ENCODE results near the gene PCID2. TPM values are rescaled to one million over a fixed set of nuclear protein-coding genes. Genes with fewer than 3 reads are reported as not detected.
"Not testable (repeated sequence)": the region's sequence is repeated elsewhere in the genome, so short reads cannot be mapped to it uniquely, and the experiment has no call there.

The PCID2 gene
- polyA plus RNA-seq (81.3 and 102 TPM in 2 replicates), polyA minus RNA-seq (51.1 and 54.3 TPM in 2 replicates)

- Histone ChIP-seq H3K9me2 (ENCODE audit: insufficient read depth, low read length) (no peaks in the 10 kb centered on the region), H3K79me2 (replicated peaks; ENCODE audit: insufficient read depth, low read length) (peaks cover 75% of the 10 kb centered on the region), H3K36me3 (ENCODE audit: insufficient read depth, low read length) (no peaks in the 10 kb centered on the region), H3K27ac (ENCODE audit: low read length) (peak within 1 kb of the TSS; percentile 98), H3K9ac (ENCODE audit: low read length) (peak within 1 kb of the TSS; percentile 98), H3K4me3 (ENCODE audit: low read length) (peak within 1 kb of the TSS; percentile 98), H3K9me3 (ENCODE audit: low read length) (no peaks in the 10 kb centered on the region), H3K4me2 (ENCODE audit: low read length) (peak within 1 kb of the TSS; percentile 92), H3F3A (ENCODE audit: insufficient read depth, low read length, poor library complexity, severe bottlenecking) (no peaks in the 10 kb centered on the region), H3K27me3 (ENCODE audit: insufficient read depth, low read depth, low read length) (no peaks in the 10 kb centered on the region), H4K20me1 (ENCODE audit: insufficient read depth) (no peaks in the 10 kb centered on the region), H2AFZ (ENCODE audit: low read depth, low read length) (peak within 1 kb of the TSS; percentile 82)
- TF ChIP-seq POLR2AphosphoS5 (IDR thresholded peaks at IDR 0.05) (peak; percentile 83), EP300 (conservative IDR thresholded peaks at IDR 0.05; ENCODE audit: poor library complexity, severe bottlenecking) (peak; percentile 79), TAF1 (IDR thresholded peaks at IDR 0.05; ENCODE audit: low read depth) (no peak), EZH2 (IDR thresholded peaks at IDR 0.05; ENCODE audit: borderline replicate concordance, insufficient read depth, low read length, poor library complexity, severe bottlenecking) (no peak), MXI1 (conservative IDR thresholded peaks at IDR 0.05; ENCODE audit: poor library complexity, severe bottlenecking) (peak; percentile 95), REST (IDR thresholded peaks at IDR 0.05; ENCODE audit: borderline replicate concordance) (no peak), RAD21 (conservative IDR thresholded peaks at IDR 0.05) (no peak), SMC3 (conservative IDR thresholded peaks at IDR 0.05; ENCODE audit: poor library complexity) (no peak), CTCF (IDR thresholded peaks at IDR 0.05; ENCODE audit: poor library complexity, severe bottlenecking) (peak; percentile 5)
Observed at GRCh38 chr13:113208421-113209335, at the start of gene PCID2. Gene PCID2, minus strand, starts transcription at chr13:113208669. Its CDS starts 35 bp downstream, at chr13:113208634.

GRCh38 chr13:113257908-113258307, 49.4 kb upstream of the PCID2 start:
- not testable (repeated sequence) for H3K9me2 ChIP-seq (ENCODE audit: insufficient read depth, low read length); H4K20me1 ChIP-seq (ENCODE audit: insufficient read depth); H3K27ac ChIP-seq (ENCODE audit: low read length); H2AFZ ChIP-seq (ENCODE audit: low read depth, low read length); H3K4me2 ChIP-seq (ENCODE audit: low read length); H3K9me3 ChIP-seq (ENCODE audit: low read length); H3K36me3 ChIP-seq (ENCODE audit: insufficient read depth, low read length); H3K9ac ChIP-seq (ENCODE audit: low read length); H3K79me2 ChIP-seq (replicated peaks; ENCODE audit: insufficient read depth, low read length); H3K4me3 ChIP-seq (ENCODE audit: low read length); H3F3A ChIP-seq (ENCODE audit: insufficient read depth, low read length, poor library complexity, severe bottlenecking); H3K27me3 ChIP-seq (ENCODE audit: insufficient read depth, low read depth, low read length)
